GM19463 (cell line): ENCODE results near the gene ADGRD2.

Experiments
- ATAC-seq: cut with Tn5 transposase; IDR thresholded peaks from one replicate; pipeline ENCODE4 v1.9.1; 2021; ENCODE audit warnings: mild to moderate bottlenecking, moderate library complexity; ENCODE audit not compliant: unreplicated experiment

The ADGRD2 gene

GRCh38 chr9:124429530-124429867, 20.8 kb upstream of the ADGRD2 start:
- ATAC-seq, result no peak

- ATAC-seq, result no peak
Observed at GRCh38 chr9:124436320-124436719, 13.9 kb upstream of the ADGRD2 start.

- ATAC-seq, result no peak
Observed at GRCh38 chr9:124437086-124437485, 13.2 kb upstream of the ADGRD2 start.

GRCh38 chr9:124438091-124438490, 12.2 kb upstream of the ADGRD2 start:
- ATAC-seq, result no peak

GRCh38 chr9:124439086-124439485, 11.2 kb upstream of the ADGRD2 start:
- ATAC-seq, result no peak

GRCh38 chr9:124439686-124440243, 10.5 kb upstream of the ADGRD2 start:
- ATAC-seq, result no peak

GRCh38 chr9:124440786-124441185, 9.5 kb upstream of the ADGRD2 start:
- no peak for ATAC-seq

- ATAC-seq, result no peak
Observed at GRCh38 chr9:124441291-124441690, 9.0 kb upstream of the ADGRD2 start.

- no peak for ATAC-seq
Observed at GRCh38 chr9:124442379-124442778, 7.9 kb upstream of the ADGRD2 start.

GRCh38 chr9:124442826-124443225, 7.4 kb upstream of the ADGRD2 start:
- ATAC-seq, result no peak

GRCh38 chr9:124443625-124444024, 6.6 kb upstream of the ADGRD2 start:
- ATAC-seq, result no peak

- no peak for ATAC-seq
Observed at GRCh38 chr9:124444166-124444565, 6.1 kb upstream of the ADGRD2 start.

GRCh38 chr9:124447297-124447661, 3.0 kb upstream of the ADGRD2 start:
- no peak for ATAC-seq

GRCh38 chr9:124448019-124448418, 2.2 kb upstream of the ADGRD2 start:
- ATAC-seq, result no peak

GRCh38 chr9:124449381-124450151, 685 bp upstream of the ADGRD2 start:
- no peak for ATAC-seq

GRCh38 chr9:124450931-124451661, 845 bp downstream of the ADGRD2 start:
- no peak for ATAC-seq

- no peak for ATAC-seq
Observed at GRCh38 chr9:124452326-124452725, 2.1 kb downstream of the ADGRD2 start.

- no peak for ATAC-seq
Observed at GRCh38 chr9:124452841-124453585, 2.8 kb downstream of the ADGRD2 start.

GRCh38 chr9:124453586-124454191, 3.4 kb downstream of the ADGRD2 start:
- ATAC-seq, result no peak

- no peak for ATAC-seq
Observed at GRCh38 chr9:124454296-124454695, 4.0 kb downstream of the ADGRD2 start.

- ATAC-seq, result no peak
Observed at GRCh38 chr9:124454791-124455443, 4.7 kb downstream of the ADGRD2 start.
